GM19468 (cell line): ENCODE data around the gene REPS1.

ENCODE experiments used
- ATAC-seq: cut with Tn5 transposase; IDR thresholded peaks from one replicate; pipeline ENCODE4 v1.9.1; 2021; ENCODE audit warnings: mild to moderate bottlenecking, moderate library complexity, moderate number of reproducible peaks; ENCODE audit not compliant: unreplicated experiment; ENCODE audit errors: extremely low read depth

REPS1 gene

DNA sequence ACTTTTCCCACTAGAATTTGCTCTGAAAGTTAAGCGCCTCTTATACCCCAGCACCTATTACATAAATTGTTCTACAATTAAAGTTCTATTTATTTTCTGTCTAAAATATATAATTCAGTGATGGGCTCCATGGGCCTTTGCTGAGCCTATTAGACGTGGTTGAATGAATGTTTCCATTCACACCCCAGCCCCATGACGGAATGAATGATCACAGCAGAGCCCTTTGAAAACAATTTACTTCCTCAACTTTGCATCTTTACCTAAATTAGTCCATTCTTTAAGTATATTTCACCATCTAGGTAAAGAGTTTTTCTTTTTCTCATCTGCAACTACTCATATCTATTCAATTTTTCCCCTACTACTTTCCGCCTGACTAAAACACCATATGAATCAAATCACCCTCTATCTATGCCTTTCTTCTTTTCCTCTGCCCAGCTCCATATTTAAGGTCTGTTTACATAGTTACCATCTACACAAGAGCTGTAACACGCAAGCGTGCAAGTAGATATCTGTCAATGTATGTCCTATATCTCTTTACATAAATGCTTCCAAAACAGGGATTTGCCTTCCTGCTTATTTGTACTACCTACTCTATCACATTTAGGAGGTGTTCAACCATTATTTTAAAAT, 122.5 kb downstream of the REPS1 start:
- ATAC-seq: no peak

DNA sequence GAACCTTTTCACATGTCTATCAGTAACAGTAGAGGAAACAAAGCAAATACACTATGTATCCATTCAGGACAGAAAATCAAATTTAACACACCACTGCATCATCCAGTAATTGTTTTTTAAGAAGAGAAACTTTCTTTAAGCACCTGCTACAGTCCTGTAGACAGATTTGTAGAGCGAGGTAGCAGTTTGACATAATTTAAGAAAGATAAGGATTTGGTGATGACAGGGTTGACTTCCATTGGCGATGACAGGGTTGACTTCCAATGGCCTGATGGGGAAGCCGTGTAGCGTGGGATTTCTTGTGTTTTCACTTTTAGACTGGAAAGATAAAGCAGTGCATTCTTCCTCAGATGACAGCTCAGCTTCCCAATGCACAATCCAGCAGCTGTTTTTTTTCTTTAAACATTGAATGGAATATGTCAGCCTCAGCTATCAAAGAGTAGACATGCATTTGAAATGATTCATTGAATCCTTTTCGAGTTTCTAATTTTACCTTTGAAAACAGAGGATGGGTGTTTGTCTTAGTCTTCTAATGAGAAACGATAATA, 123.6 kb downstream of the REPS1 start:
- no peak for ATAC-seq

DNA sequence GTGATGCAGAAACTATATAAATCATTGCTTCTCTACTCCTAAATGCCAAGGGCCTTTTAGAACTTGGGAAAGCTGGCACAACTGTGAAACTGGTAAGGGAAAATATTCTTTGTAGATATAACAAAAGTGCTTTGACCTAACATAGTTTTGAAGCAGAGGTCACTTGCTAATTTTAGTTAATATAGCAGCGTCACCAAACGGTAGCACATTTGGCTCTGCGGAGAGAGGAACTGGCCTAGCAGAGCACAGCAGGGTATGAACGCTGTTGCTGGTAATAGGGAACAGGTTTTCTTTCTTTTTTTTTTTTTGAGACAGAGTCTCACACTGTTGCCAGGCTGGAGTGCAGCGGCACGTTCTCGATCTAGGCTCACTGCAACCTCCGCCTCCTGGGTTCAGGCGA, 124.7 kb downstream of the REPS1 start:
- ATAC-seq: no peak

GRCh38 chr6:138862456-138862855, 125.6 kb downstream of the REPS1 start:
- ATAC-seq: no peak

DNA sequence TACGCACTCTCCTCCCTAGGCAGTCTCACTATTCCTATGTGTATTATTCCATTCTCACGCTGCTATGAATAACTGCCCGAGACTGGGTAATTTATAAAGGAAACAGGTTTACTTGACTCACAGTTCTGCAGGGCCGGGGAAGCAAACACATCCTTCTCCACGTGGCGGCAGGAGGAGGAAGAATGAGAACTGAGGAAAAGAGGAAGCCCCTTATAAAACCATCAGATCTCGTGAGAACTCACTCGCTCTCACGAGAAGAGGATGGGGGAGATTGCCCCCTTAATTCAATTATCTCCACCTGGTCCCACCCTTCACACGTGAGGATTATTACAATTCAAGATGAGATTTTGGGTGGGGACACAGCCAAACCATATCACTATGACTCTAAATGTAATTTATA, 130.3 kb downstream of the REPS1 start:
- no peak for ATAC-seq

DNA sequence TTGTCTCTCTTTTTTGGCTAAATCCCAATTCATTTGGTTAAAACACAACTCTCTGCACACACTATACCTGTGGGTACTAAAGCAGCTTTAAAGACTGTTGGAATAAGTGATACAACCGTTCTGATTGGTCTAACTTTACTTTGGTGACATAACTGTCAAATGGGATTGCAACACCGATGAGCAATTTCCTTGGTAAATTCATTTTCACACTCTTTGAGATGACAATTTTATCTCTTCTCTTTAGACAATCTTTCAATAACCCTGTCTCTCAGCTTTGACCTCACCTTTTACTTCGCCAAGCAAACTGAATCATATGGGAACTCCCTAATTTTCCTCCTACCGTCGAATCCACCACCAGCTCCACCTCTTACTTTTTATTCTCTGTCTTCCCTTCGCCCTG, 131.4 kb downstream of the REPS1 start:
- ATAC-seq: no peak
